ENCODE results near the gene RGS2.

The RGS2 gene

DNA sequence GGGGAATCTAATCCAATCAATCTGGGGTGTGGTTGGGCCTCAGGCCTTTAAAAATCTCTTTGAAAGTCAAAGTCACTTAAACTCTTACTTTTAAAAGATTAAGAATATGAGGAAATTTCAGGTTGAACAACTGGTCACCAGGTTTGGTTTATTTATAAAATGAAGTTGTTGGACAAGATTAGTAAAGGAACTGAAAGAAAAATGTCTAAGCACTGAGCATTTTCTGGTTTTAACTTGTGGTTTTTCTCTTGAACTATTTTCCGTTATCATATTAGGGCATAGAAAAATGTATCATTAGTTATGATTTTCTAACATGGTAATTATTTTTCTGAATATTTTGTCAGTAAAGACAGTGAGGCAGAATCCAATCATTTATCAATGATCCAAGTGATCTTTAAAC lies 49.6 kb downstream of the RGS2 start:
- H2AFZ ChIP-seq (ENCODE audit: low read depth, low read length, severe bottlenecking): no peak overlapping the region
- H3K36me3 ChIP-seq (ENCODE audit: low read length): no peaks in the 10 kb centered on the region
- H3K27ac ChIP-seq (ENCODE audit: low read depth, low read length): no peak overlapping the region
- no peaks in the 10 kb centered on the region for H3K9me3 ChIP-seq (ENCODE audit: insufficient read depth, low read length)
- H3F3A ChIP-seq (ENCODE audit: insufficient read depth): no peaks in the 10 kb centered on the region
- no peak overlapping the region for H3K9ac ChIP-seq (ENCODE audit: low read length)
- no peaks in the 10 kb centered on the region for H3K79me2 ChIP-seq (ENCODE audit: insufficient read depth, low read length)
- no peak overlapping the region for H3K4me3 ChIP-seq (ENCODE audit: insufficient read depth, low read length, poor library complexity, severe bottlenecking)
- H3K27me3 ChIP-seq (ENCODE audit: low read length): no peaks in the 10 kb centered on the region
- H3K9me2 ChIP-seq (replicated peaks; ENCODE audit: insufficient read depth, low read length): no peaks in the 10 kb centered on the region
- TF ChIP-seq CTCF (IDR thresholded peaks at IDR 0.05; ENCODE audit: insufficient read depth, low read length, poor library complexity, severe bottlenecking): no peak
- TF ChIP-seq EZH2phosphoT487 (conservative IDR thresholded peaks at IDR 0.05; ENCODE audit: low read length): no peak
- no peak overlapping the region for H3K4me2 ChIP-seq (ENCODE audit: low read depth, low read length, poor library complexity, severe bottlenecking)
- H4K20me1 ChIP-seq (ENCODE audit: low read depth, low read length): no peaks in the 10 kb centered on the region

DNA sequence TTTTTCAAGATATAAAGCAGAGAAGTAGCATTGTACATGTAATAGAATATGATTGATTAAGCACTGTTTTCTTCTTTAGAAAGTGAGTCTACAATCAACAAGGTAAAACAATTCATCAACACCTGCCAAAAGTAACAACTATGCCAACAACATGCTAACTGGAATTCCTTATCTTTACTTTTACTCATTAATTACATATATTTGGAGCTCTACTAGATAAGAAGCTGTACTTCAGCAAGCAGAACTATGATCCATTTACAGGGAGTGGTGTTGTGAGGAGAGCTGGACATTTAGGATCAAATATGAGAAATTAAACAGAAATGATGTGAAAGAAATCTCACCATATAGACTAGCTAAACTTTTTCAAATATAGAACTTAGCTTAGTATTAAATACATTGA lies 51.0 kb downstream of the RGS2 start:
- Histone ChIP-seq H2AFZ (ENCODE audit: low read depth, low read length, severe bottlenecking) (no peak overlapping the region), H3K27ac (ENCODE audit: low read depth, low read length) (no peak overlapping the region), H3F3A (ENCODE audit: insufficient read depth) (no peaks in the 10 kb centered on the region), H3K9me2 (replicated peaks; ENCODE audit: insufficient read depth, low read length) (no peaks in the 10 kb centered on the region), H3K9ac (ENCODE audit: low read length) (no peak overlapping the region), H3K27me3 (ENCODE audit: low read length) (no peaks in the 10 kb centered on the region), H3K36me3 (ENCODE audit: low read length) (no peaks in the 10 kb centered on the region), H3K9me3 (ENCODE audit: insufficient read depth, low read length) (no peaks in the 10 kb centered on the region), H4K20me1 (ENCODE audit: low read depth, low read length) (no peaks in the 10 kb centered on the region), H3K4me2 (ENCODE audit: low read depth, low read length, poor library complexity, severe bottlenecking) (no peak overlapping the region), H3K79me2 (ENCODE audit: insufficient read depth, low read length) (no peaks in the 10 kb centered on the region), H3K4me3 (ENCODE audit: insufficient read depth, low read length, poor library complexity, severe bottlenecking) (no peak overlapping the region)
- TF ChIP-seq EZH2phosphoT487 (conservative IDR thresholded peaks at IDR 0.05; ENCODE audit: low read length): no peak

DNA sequence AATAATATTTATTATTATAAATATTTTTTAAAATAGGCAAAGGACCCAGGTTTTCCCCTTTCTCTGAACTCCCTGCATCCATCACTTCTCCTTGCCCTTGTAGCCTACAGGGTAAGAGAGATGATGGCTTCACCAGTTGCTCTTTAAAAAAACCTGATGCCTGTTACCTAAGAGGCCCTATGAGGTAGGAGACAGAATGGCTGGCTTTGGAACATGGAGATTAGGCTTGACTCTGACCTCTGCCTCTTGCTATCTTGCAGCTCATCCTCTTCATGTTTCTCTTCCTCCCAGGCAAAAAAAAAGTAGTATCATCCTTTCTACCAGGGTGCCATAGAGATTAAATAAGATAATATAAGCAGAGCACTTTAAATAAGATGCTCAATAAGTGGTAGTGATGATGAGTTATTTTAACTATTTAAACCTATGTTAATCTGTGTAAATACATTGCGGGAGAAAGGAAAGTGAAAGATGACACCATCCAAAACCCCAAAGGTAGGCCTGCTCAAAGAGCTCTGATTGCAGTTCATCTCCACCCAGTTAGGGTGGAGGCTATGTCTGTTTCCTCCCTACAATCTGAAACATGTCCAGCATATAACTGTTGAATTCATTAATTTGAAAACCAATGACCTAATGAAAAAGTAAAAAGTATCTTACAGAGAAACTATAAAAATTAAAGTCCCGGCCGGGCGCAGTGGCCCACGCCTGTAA lies 51.8 kb downstream of the RGS2 start:
- TF ChIP-seq CTCF (IDR thresholded peaks at IDR 0.05; ENCODE audit: insufficient read depth, low read length, poor library complexity, severe bottlenecking) (no peak), EZH2phosphoT487 (conservative IDR thresholded peaks at IDR 0.05; ENCODE audit: low read length) (no peak)
- H3K9me2 ChIP-seq (replicated peaks; ENCODE audit: insufficient read depth, low read length): no peaks in the 10 kb centered on the region

GRCh38 chr1:192861860-192862259 lies 53.0 kb downstream of the RGS2 start:
- H3K4me2 ChIP-seq (ENCODE audit: low read depth, low read length, poor library complexity, severe bottlenecking): no peak overlapping the region
- no peaks in the 10 kb centered on the region for H3F3A ChIP-seq (ENCODE audit: insufficient read depth)
- H3K36me3 ChIP-seq (ENCODE audit: low read length): no peaks in the 10 kb centered on the region
- H3K9me3 ChIP-seq (ENCODE audit: insufficient read depth, low read length): no peaks in the 10 kb centered on the region
- no peak overlapping the region for H2AFZ ChIP-seq (ENCODE audit: low read depth, low read length, severe bottlenecking)
- no peak overlapping the region for H3K9ac ChIP-seq (ENCODE audit: low read length)
- TF ChIP-seq CTCF (IDR thresholded peaks at IDR 0.05; ENCODE audit: insufficient read depth, low read length, poor library complexity, severe bottlenecking): no peak
- no peak for TF ChIP-seq EZH2phosphoT487 (conservative IDR thresholded peaks at IDR 0.05; ENCODE audit: low read length)
- H3K27me3 ChIP-seq (ENCODE audit: low read length): no peaks in the 10 kb centered on the region
- no peaks in the 10 kb centered on the region for H3K79me2 ChIP-seq (ENCODE audit: insufficient read depth, low read length)
- H3K4me3 ChIP-seq (ENCODE audit: insufficient read depth, low read length, poor library complexity, severe bottlenecking): no peak overlapping the region
- H4K20me1 ChIP-seq (ENCODE audit: low read depth, low read length): no peaks in the 10 kb centered on the region
- H3K9me2 ChIP-seq (replicated peaks; ENCODE audit: insufficient read depth, low read length): no peaks in the 10 kb centered on the region
- H3K27ac ChIP-seq (ENCODE audit: low read depth, low read length): no peak overlapping the region

More for the DNA sequence above, 51.8 kb downstream of the RGS2 start:
- no peaks in the 10 kb centered on the region for H3F3A ChIP-seq (ENCODE audit: insufficient read depth)
- H2AFZ ChIP-seq (ENCODE audit: low read depth, low read length, severe bottlenecking): no peak overlapping the region
- H3K9ac ChIP-seq (ENCODE audit: low read length): no peak overlapping the region
- H3K27me3 ChIP-seq (ENCODE audit: low read length): no peaks in the 10 kb centered on the region
- no peak overlapping the region for H3K4me2 ChIP-seq (ENCODE audit: low read depth, low read length, poor library complexity, severe bottlenecking)
- no peak overlapping the region for H3K4me3 ChIP-seq (ENCODE audit: insufficient read depth, low read length, poor library complexity, severe bottlenecking)
- no peak overlapping the region for H3K27ac ChIP-seq (ENCODE audit: low read depth, low read length)
- no peaks in the 10 kb centered on the region for H4K20me1 ChIP-seq (ENCODE audit: low read depth, low read length)
- no peaks in the 10 kb centered on the region for H3K36me3 ChIP-seq (ENCODE audit: low read length)
- H3K9me3 ChIP-seq (ENCODE audit: insufficient read depth, low read length): no peaks in the 10 kb centered on the region
- no peaks in the 10 kb centered on the region for H3K79me2 ChIP-seq (ENCODE audit: insufficient read depth, low read length)
